HCT116 (cell line): ENCODE measurements around the gene AHNAK. TPM values are rescaled to one million over a fixed set of nuclear protein-coding genes. Genes with fewer than 3 reads are reported as not detected.
A peak's percentile ranks its signal among the peaks of the same experiment; 100 is the strongest.

Source experiments
- ATAC-seq: fragments of 200-7000 bp; cut with Tn5 transposase; 2 replicates; pipeline ENCODE4 v1.9.1; 2020; ENCODE audit warnings: mild to moderate bottlenecking, moderate library complexity
- BruUV-seq: library from RNA; stranded (reverse); fragments of 400-500 nt; replicated peaks from 2 replicates; lab custom pipeline; 2021; lab: Mats Ljungman, UMichigan
- CTCF ChIA-PET: fragments of 300-600 bp; sonication (Branson Sonifier 250); formaldehyde crosslinking; loops from one replicate; lab custom pipeline; 2021; ENCODE audit warnings: antibody characterized with exemption; lab: Charles Lee
- POLR2A ChIA-PET: fragments of 300-600, 350-600 bp; sonication (Branson Sonifier 250); formaldehyde crosslinking; loops from one replicate; lab custom pipeline; 2021; ENCODE audit warnings: antibody characterized with exemption; lab: Charles Lee
- RAD21 ChIA-PET, 2 experiments: fragments of 300-600 bp; sonication (Branson Sonifier 250); formaldehyde crosslinking; loops; one replicate each; lab custom pipeline; 2023; ENCODE audit warnings: low total read pairs in 2 of 2; ENCODE audit not compliant: uncharacterized antibody in 2 of 2, unreplicated experiment in 2 of 2, low non-redundant PET in 1 of 2; lab: Charles Lee
- DNase-seq: peaks from one replicate; pipeline ENCODE4 v3.0.0-alpha.2; 2010; ENCODE audit warnings: low read depth, low spot score
- H2AFZ ChIP-seq: fragments of 200-600 bp; shearing (Covaris generic), sonication (generic); 2 replicates; pipeline ENCODE4 v1.6.1; 2017; ENCODE audit warnings: low read depth, mixed run types, mixed read lengths, antibody characterized with exemption, low read length; ENCODE audit not compliant: poor library complexity, severe bottlenecking
- H3K27ac ChIP-seq: 2 replicates; pipeline ENCODE4 v1.5.1; 2012; ENCODE audit warnings: low read depth, low read length
- H3K27me3 ChIP-seq: fragments of 200-600 bp; sonication (generic); 2 replicates; pipeline ENCODE4 v1.6.1; 2016; ENCODE audit warnings: mixed run types, low read length, mixed read lengths; ENCODE audit not compliant: insufficient read depth
- H3K36me3 ChIP-seq, 2 experiments: fragments of 200-500 bp in 1 of 2; fragments of 200-600 bp in 1 of 2; sonication (Bioruptor generic) in 1 of 2; sonication (generic) in 1 of 2; 2 replicates each; pipeline versions ENCODE4 v1.5.1 to v1.6.1; 2014 to 2016; ENCODE audit warnings: low read length in 2 of 2, inconsistent platforms in 1 of 2, mixed read lengths in 1 of 2, mixed run types in 1 of 2; ENCODE audit not compliant: insufficient read depth in 2 of 2, control insufficient read depth in 1 of 2
- H3K4me1 ChIP-seq, 2 experiments: fragments of 200-600 bp in 1 of 2; sonication (generic) in 1 of 2; 2 replicates each; pipeline versions ENCODE4 v1.5.1 to v1.6.1; 2012 to 2017; ENCODE audit warnings: low read length in 2 of 2, inconsistent platforms in 1 of 2, mild to moderate bottlenecking in 1 of 2, mixed read lengths in 1 of 2, mixed run types in 1 of 2, moderate library complexity in 1 of 2; ENCODE audit not compliant: insufficient read depth in 2 of 2, control insufficient read depth in 1 of 2
- H3K4me2 ChIP-seq: fragments of 200-600 bp; sonication (generic); 2 replicates; pipeline ENCODE4 v1.6.1; 2017; ENCODE audit warnings: mixed run types, low read length, mixed read lengths
- H3K4me3 ChIP-seq, 2 experiments: fragments of 200-600 bp in 1 of 2; sonication (generic) in 1 of 2; replicated peaks in 1 of 2; 2 replicates each; pipeline ENCODE4 v1.5.1; 2011 to 2016; ENCODE audit warnings: low read length in 2 of 2, control low read depth in 1 of 2, low read depth in 1 of 2, mild to moderate bottlenecking in 1 of 2, mixed read lengths in 1 of 2, mixed run types in 1 of 2
- H3K79me2 ChIP-seq: fragments of 200-600 bp; sonication (generic); 2 replicates; pipeline ENCODE4 v1.6.1; 2017; ENCODE audit warnings: mild to moderate bottlenecking, mixed run types, low read length, moderate library complexity, mixed read lengths; ENCODE audit not compliant: insufficient read depth
- H3K9ac ChIP-seq: fragments of 200-600 bp; sonication (generic); 2 replicates; pipeline ENCODE4 v1.6.1; 2016; ENCODE audit warnings: low read length, mixed read lengths
- H3K9me2 ChIP-seq: fragments of 200-600 bp; sonication (generic), shearing (Covaris generic); 2 replicates; pipeline ENCODE4 v1.6.1; 2017; ENCODE audit warnings: mixed run types, mild to moderate bottlenecking, moderate library complexity; ENCODE audit not compliant: insufficient read depth
- H3K9me3 ChIP-seq, 2 experiments: fragments of 200-500 bp in 1 of 2; fragments of 200-600 bp in 1 of 2; sonication (Bioruptor generic) in 1 of 2; sonication (generic) in 1 of 2; 2 replicates each; pipeline ENCODE4 v1.6.1; 2014 to 2017; ENCODE audit warnings: low read length in 2 of 2, mixed read lengths in 2 of 2, inconsistent platforms in 1 of 2, low read depth in 1 of 2, mild to moderate bottlenecking in 1 of 2, mixed run types in 1 of 2, moderate library complexity in 1 of 2; ENCODE audit not compliant: control insufficient read depth in 1 of 2, insufficient read depth in 1 of 2
- H4K20me1 ChIP-seq: fragments of 200-600 bp; sonication (generic), shearing (Covaris generic); 2 replicates; pipeline ENCODE4 v1.6.1; 2017; ENCODE audit warnings: mixed run types, mild to moderate bottlenecking, moderate library complexity; ENCODE audit not compliant: insufficient read depth
- CBX3 ChIP-seq: IDR thresholded peaks from 2 replicates; pipeline ENCODE4 v1.6.1; 2012; ENCODE audit warnings: low read depth
- CEBPB ChIP-seq: IDR thresholded peaks from 2 replicates; pipeline ENCODE4 v1.6.1; 2012; ENCODE audit warnings: low read depth
- EGR1 ChIP-seq: IDR thresholded peaks from 2 replicates; pipeline ENCODE4 v1.6.1; 2012; ENCODE audit warnings: low read depth
- ELF1 ChIP-seq: IDR thresholded peaks from 2 replicates; pipeline ENCODE4 v1.6.1; 2012; ENCODE audit warnings: low read depth, borderline replicate concordance
- EZH2 ChIP-seq: fragments of 200-600 bp; sonication (generic); IDR thresholded peaks from 2 replicates; pipeline ENCODE4 v1.6.1; 2017; ENCODE audit warnings: antibody characterized with exemption, mixed run types
- EZH2phosphoT487 ChIP-seq: fragments of 200-600 bp; IDR thresholded peaks from 2 replicates; pipeline ENCODE4 v1.6.1; 2018; ENCODE audit warnings: antibody characterized with exemption, borderline replicate concordance
- FOSL1 ChIP-seq: IDR thresholded peaks from 2 replicates; pipeline ENCODE4 v1.6.1; 2012; ENCODE audit warnings: low read depth
- JUND ChIP-seq: IDR thresholded peaks from 2 replicates; pipeline ENCODE4 v1.6.1; 2012
- POLR2A ChIP-seq: IDR thresholded peaks from 2 replicates; pipeline ENCODE4 v1.7.0; 2011; ENCODE audit warnings: borderline replicate concordance; ENCODE audit not compliant: insufficient read depth, insufficient read length; ENCODE audit errors: extremely low read depth
- POLR2AphosphoS5 ChIP-seq: IDR thresholded peaks from 2 replicates; pipeline ENCODE4 v1.6.1; 2011; ENCODE audit warnings: mild to moderate bottlenecking, low read depth, low read length, moderate library complexity
- RAD21 ChIP-seq: IDR thresholded peaks from 2 replicates; pipeline ENCODE4 v1.6.1; 2012; ENCODE audit warnings: low read depth, mild to moderate bottlenecking
- SIN3A ChIP-seq: IDR thresholded peaks from 2 replicates; pipeline ENCODE4 v1.6.1; 2012; ENCODE audit warnings: low read depth
- SP1 ChIP-seq: IDR thresholded peaks from 2 replicates; pipeline ENCODE4 v1.6.1; 2012; ENCODE audit warnings: low read depth
- SRF ChIP-seq: IDR thresholded peaks from 2 replicates; pipeline ENCODE4 v1.6.1; 2012; ENCODE audit warnings: low read depth
- TCF7L2 ChIP-seq: IDR thresholded peaks from 2 replicates; pipeline ENCODE4 v1.7.0; 2011; ENCODE audit warnings: borderline replicate concordance, inconsistent platforms; ENCODE audit not compliant: insufficient read depth, insufficient read length; ENCODE audit errors: extremely low read depth
- YY1 ChIP-seq: IDR thresholded peaks from 2 replicates; pipeline ENCODE4 v1.6.1; 2011; ENCODE audit warnings: low read length, low read depth, moderate library complexity, mild to moderate bottlenecking; ENCODE audit not compliant: insufficient replicate concordance; ENCODE audit errors: extremely low read depth
- ZFX ChIP-seq: fragments of 450-650 bp; IDR thresholded peaks from 2 replicates; pipeline ENCODE4 v1.6.1; 2017
- ZNF274 ChIP-seq: fragments of 200-500 bp; sonication (Bioruptor generic); IDR thresholded peaks from 2 replicates; pipeline ENCODE4 v1.6.1; 2014; ENCODE audit warnings: mild to moderate bottlenecking, low read depth, low read length, inconsistent platforms
- intact Hi-C: fragments of 100-400 bp; cut with micrococcal nuclease; formaldehyde crosslinking; loops from 2 replicates; pipeline ENCODE4 v1.10.0; 2022
- total RNA-seq: library from RNA; stranded (reverse); gene quantifications from one replicate; pipeline ENCODE4 v1.2.1, GENCODE V29; 2021; ENCODE audit not compliant: unreplicated experiment
- TF ChIP-seq, protein P1 (sequence below): IDR thresholded peaks from 2 replicates; pipeline ENCODE4 v1.6.1; 2012
- TF ChIP-seq, protein P2 (sequence below): IDR thresholded peaks from 2 replicates; pipeline ENCODE4 v1.6.1; 2012; ENCODE audit warnings: low read depth
- TF ChIP-seq, protein P3 (sequence below): IDR thresholded peaks from 2 replicates; pipeline ENCODE4 v1.6.1; 2011; ENCODE audit warnings: mild to moderate bottlenecking, low read length, moderate library complexity; ENCODE audit not compliant: insufficient replicate concordance; ENCODE audit errors: extremely low read depth

AHNAK gene
- total RNA-seq, 1 experiment from 2014 or later = 239 TPM

DNA sequence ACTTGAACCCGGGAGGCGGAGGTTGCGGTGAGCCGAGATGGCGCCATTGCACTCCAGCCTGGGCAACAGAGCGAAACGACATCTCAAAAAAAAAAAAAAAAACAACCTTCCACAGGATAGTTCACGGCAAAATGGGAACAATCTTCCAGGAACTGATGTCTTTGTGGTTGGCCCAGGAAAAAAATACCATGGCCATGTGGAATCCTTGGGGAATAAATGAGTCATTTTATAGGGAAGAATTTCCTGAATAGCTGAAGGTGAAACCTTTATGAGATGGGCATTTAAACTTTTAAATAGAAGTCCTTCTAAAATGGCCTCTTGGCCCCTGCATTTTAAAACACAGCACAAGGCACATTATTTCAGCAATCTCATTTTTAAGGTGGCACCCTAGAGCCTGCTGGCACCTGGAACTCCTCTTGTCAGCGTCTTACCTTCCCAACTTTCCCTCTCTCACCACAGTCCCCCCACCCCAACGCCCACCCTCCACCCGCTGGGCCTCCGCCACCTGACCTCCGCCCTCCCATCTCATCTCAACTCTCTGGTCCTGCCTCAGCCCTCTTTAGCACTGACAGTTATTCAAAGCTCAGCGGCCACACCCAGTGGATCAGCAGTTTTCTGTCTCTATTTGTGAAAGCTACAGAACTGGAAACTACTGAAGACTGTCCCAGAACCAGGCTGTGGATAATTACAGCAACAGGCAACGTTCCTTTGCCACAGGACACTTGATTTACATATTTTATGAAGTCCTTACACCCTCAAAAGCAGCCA, 84.7 kb downstream of the AHNAK start:
- DNase-seq = no peak
- Histone ChIP-seq H3K9ac (no peak overlapping the region), H3K27ac (no peak overlapping the region), H3K4me1 (peaks cover 13 to 15% of the 10 kb centered on the region in 2 experiments), H2AFZ (no peak overlapping the region), H3K79me2 (no peaks in the 10 kb centered on the region), H3K4me3 (no peak overlapping the region), H4K20me1 (no peaks in the 10 kb centered on the region), H3K4me2 (peak overlapping the region; percentile 45), H3K36me3 (no peaks in the 10 kb centered on the region), H3K27me3 (no peaks in the 10 kb centered on the region), H3K9me2 (no peaks in the 10 kb centered on the region), H3K9me3 (no peaks in the 10 kb centered on the region)
- peak; percentile 4; the same call in 1 of the 2 replicates for ATAC-seq
- POLR2A ChIA-PET = interaction anchor here (0.7 kb wide), 1 partner anchor 36 kb away, joined by 3 read pairs; no protein-coding TSS in a partner anchor
- no TSS peak for BruUV-seq
- intact Hi-C loops = no loop called here
- CTCF ChIA-PET = interaction anchor here (1.1 kb wide), 1 partner anchor 38 kb away, joined by 4 read pairs; no protein-coding TSS in a partner anchor
- RAD21 ChIA-PET = interaction anchor here in 1 of 2 experiments (0.6 kb wide), 1 partner anchor 37 kb away, joined by 3 read pairs; no protein-coding TSS in a partner anchor
- TF ChIP-seq RAD21 (0 out of 2 replicates have a peak, but pooled peaks have one; percentile 8), ELF1 (no peak), POLR2AphosphoS5 (no peak), POLR2A (no peak), JUND (peak; percentile 62), SRF (no peak), EZH2 (no peak), SP1 (no peak; the same call in none of the 2 replicates), CEBPB (no peak), CBX3 (no peak), SIN3A (no peak), TCF7L2 (no peak), EGR1 (no peak), ZFX (no peak), FOSL1 (peak; percentile 74), ZNF274 (no peak), EZH2phosphoT487 (no peak), YY1 (no peak)
- TF ChIP-seq, protein P1, sequence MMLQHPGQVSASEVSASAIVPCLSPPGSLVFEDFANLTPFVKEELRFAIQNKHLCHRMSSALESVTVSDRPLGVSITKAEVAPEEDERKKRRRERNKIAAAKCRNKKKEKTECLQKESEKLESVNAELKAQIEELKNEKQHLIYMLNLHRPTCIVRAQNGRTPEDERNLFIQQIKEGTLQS = no peak
- TF ChIP-seq, protein P2, sequence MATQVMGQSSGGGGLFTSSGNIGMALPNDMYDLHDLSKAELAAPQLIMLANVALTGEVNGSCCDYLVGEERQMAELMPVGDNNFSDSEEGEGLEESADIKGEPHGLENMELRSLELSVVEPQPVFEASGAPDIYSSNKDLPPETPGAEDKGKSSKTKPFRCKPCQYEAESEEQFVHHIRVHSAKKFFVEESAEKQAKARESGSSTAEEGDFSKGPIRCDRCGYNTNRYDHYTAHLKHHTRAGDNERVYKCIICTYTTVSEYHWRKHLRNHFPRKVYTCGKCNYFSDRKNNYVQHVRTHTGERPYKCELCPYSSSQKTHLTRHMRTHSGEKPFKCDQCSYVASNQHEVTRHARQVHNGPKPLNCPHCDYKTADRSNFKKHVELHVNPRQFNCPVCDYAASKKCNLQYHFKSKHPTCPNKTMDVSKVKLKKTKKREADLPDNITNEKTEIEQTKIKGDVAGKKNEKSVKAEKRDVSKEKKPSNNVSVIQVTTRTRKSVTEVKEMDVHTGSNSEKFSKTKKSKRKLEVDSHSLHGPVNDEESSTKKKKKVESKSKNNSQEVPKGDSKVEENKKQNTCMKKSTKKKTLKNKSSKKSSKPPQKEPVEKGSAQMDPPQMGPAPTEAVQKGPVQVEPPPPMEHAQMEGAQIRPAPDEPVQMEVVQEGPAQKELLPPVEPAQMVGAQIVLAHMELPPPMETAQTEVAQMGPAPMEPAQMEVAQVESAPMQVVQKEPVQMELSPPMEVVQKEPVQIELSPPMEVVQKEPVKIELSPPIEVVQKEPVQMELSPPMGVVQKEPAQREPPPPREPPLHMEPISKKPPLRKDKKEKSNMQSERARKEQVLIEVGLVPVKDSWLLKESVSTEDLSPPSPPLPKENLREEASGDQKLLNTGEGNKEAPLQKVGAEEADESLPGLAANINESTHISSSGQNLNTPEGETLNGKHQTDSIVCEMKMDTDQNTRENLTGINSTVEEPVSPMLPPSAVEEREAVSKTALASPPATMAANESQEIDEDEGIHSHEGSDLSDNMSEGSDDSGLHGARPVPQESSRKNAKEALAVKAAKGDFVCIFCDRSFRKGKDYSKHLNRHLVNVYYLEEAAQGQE = no peak
- TF ChIP-seq, protein P3, sequence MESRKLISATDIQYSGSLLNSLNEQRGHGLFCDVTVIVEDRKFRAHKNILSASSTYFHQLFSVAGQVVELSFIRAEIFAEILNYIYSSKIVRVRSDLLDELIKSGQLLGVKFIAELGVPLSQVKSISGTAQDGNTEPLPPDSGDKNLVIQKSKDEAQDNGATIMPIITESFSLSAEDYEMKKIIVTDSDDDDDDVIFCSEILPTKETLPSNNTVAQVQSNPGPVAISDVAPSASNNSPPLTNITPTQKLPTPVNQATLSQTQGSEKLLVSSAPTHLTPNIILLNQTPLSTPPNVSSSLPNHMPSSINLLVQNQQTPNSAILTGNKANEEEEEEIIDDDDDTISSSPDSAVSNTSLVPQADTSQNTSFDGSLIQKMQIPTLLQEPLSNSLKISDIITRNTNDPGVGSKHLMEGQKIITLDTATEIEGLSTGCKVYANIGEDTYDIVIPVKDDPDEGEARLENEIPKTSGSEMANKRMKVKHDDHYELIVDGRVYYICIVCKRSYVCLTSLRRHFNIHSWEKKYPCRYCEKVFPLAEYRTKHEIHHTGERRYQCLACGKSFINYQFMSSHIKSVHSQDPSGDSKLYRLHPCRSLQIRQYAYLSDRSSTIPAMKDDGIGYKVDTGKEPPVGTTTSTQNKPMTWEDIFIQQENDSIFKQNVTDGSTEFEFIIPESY = no peak
